ENCODE measurements around the gene NKD1.

The NKD1 gene

GRCh38 chr16:50694206-50694605 lies 146.0 kb downstream of the NKD1 start:
- no peak for DNase-seq (ENCODE audit: low read depth in 2 of 2)

DNA sequence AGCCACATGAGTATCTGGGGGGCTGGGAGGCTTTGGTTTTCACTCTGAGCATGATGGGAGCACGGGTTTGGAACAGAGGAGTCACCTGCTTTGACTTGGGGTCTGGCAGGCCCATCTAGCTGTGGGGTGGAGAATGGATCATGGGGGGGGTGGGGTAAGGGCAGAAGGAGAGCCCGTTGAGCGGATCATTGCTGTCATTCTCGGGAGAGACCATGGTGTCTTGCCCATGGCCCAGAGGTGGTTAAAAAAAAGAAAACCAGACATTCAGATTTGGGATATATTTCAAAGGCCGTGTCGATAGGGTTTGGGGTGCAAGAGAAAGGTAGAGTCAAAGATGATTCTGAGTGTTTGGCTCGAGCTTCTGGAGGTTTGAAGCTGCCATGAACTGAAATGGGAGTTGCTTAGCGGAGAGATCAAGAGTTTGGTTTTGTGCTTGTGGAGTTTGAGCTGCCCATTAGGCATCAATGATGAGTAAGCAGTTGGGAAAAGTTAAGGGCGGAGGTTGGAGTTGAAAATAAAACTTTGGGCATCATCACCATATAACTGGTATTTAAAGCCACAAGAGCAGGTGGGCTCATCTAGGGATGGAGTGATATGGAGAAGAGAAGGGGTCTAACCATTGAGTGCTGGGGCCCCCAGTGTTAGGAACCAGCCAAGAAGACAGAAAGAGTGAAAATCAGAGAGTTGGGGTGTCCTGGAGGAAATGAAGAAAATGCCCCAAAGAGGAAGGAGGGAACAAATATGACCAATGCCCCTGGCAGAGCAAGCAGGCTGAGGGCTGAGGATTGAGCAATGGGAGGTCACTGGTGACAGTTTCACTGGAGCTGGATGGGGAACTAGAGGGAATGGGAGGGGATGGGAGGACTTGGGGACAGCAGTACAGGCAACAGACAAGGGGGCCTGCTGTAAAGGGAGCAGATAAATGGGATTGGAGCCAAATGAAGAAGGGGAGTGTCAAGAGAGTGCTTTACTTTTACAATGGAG lies 147.1 kb downstream of the NKD1 start:
- no peak for DNase-seq (ENCODE audit: low read depth in 2 of 2)

GRCh38 chr16:50696126-50696525 lies 147.9 kb downstream of the NKD1 start:
- no peak for DNase-seq (ENCODE audit: low read depth in 2 of 2)

DNA sequence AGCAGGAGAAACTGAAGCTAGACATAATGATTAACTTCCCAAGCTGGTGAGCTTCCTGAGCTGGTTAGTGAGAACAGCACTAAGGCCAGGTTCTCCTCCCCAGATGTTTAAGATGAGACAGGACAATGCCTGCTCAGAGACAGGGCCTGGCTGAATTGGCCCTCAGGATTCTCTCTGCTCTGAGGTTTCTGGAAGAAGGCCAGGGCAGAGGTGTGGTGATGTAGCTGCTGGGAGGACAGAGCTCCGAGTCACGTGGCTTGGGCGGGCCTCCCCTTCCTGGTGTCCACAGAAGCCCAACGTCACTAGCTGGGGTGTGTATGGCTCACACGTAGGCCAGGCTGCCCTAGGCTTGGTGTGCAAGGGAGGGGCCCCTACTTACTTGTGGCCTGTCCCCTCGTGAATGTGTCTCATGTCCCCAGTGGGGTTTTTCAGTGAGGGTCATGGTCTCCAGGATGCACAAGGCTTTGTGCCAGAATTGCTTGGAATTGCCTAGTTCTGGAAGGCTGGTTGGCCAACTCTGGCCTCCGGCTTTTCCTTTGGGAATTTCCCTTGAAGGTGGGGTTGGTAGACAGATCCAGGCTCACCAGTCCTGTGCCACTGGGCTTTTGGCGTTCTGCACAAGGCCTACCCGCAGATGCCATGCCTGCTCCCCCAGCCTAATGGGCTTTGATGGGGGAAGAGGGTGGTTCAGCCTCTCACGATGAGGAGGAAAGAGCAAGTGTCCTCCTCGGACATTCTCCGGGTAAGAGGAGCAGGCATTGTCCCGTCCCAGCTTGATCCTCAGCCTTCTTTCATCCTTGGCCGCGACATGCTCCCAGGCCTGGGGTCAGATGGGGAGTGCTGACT lies 148.6 kb downstream of the NKD1 start:
- no peak for DNase-seq (ENCODE audit: low read depth in 2 of 2)

DNA sequence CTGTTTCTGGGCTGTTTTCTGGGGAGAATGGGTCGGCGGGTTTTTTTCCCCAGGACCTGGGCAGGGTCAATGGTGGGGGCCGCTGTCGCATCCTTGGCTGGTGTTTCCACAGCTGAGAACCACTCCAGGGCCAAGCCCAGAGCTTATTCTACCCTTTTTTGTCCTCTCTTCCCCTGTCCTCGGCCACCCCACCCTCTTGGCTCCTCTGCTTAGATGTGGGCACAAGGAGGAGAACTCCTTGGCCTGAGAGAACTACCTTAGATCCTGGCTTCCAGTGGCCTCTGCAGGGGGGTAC lies 149.2 kb downstream of the NKD1 start:
- no peak for DNase-seq (ENCODE audit: low read depth in 2 of 2)

DNA sequence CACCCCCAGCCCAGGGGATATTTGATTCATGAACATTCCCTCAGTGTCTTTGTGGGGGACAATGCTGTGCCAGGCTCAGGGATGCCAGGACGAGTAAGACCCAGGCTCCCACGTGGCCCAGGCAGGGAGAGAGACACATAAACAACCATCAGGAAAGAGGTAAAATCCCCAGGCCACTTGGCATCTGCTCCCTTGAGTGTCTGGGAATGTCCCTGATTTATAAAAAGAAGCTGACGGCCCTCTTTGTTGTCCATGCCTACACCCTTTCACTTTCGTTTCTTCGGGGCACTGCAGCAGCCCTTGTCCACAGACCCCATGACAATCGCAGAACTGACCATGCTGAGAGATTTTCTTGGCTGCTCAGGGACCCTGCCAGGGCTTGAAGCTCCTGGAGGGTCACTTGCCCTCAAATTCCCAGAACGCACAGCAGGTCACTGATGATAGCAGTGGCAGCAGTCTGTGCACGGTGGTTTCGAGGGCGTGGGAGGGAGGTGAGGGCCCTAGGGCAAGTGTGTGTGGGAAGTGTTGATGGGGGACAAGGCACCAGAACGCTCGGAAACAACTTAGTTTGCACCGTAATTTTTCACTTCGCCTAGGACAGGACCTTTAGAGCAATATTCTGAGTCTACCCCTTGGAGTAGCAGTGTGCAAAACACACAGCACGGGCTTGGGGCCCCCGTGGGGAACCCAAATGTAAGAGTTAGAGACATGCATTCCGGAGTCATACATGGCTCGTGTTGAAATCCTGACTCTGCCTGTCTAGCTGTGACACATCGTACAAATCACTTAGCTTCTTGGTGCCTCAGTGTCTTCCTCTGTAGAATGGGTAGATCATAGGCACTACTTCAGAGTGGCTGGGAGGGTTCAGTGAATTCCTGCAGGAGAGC lies 149.9 kb downstream of the NKD1 start:
- DNase-seq (ENCODE audit: low read depth in 2 of 2), result no peak
